Suprapubic skin (tissue), 4 donors: Measurements from ENCODE around the gene DMWD. TPM values are rescaled to one million over a fixed set of nuclear protein-coding genes. Genes with fewer than 3 reads are reported as not detected.

Experiments
- DNase-seq, 2 donors: peaks; one replicate each; pipeline ENCODE4 v3.0.0-alpha.2; 2019; ENCODE audit warnings: low spot score in 2 of 2
- H3K27ac ChIP-seq: fragments of 200-600 bp; sonication (generic); one replicate; pipeline ENCODE4 v1.5.1; 2019
- H3K27me3 ChIP-seq: fragments of 200-600 bp; sonication (generic); one replicate; pipeline ENCODE4 v1.5.1; 2019
- H3K36me3 ChIP-seq: fragments of 200-600 bp; sonication (generic); one replicate; pipeline ENCODE4 v1.5.1; 2019
- H3K4me1 ChIP-seq: fragments of 200-600 bp; sonication (generic); one replicate; pipeline ENCODE4 v1.5.1; 2019
- H3K4me3 ChIP-seq: fragments of 200-600 bp; sonication (generic); one replicate; pipeline ENCODE4 v1.5.1; 2019; ENCODE audit warnings: mild to moderate bottlenecking
- H3K9me3 ChIP-seq: fragments of 200-600 bp; sonication (generic); one replicate; pipeline ENCODE4 v1.5.1; 2019
- EP300 ChIP-seq: sonication (generic); formaldehyde crosslinking; IDR thresholded peaks from one replicate; pipeline ENCODE4 v1.6.1; 2017; ENCODE audit warnings: antibody characterized with exemption
- POLR2A ChIP-seq, 2 donors: fragments of 450-650 bp; IDR thresholded peaks; one replicate each; pipeline ENCODE4 v1.6.1; 2017; ENCODE audit warnings: antibody characterized with exemption in 2 of 2, mild to moderate bottlenecking in 2 of 2, moderate library complexity in 2 of 2
- POLR2AphosphoS5 ChIP-seq, 3 donors: sonication (generic); formaldehyde crosslinking; IDR thresholded peaks; one replicate each; pipeline ENCODE4 v1.6.1; 2017; ENCODE audit warnings: antibody characterized with exemption in 3 of 3
- WGBS: methylation state at CpG from one replicate; pipeline ENCODE4 v1.1.5; 2018; 5-methylcytosine and 5-hydroxymethylcytosine counted together
- total RNA-seq, 4 donors: library from RNA; depleted of rRNA; stranded (reverse); fragments of >200 nt; gene quantifications; one replicate each; pipeline ENCODE4 v1.1.0, GENCODE V29; 2016
- TF ChIP-seq, protein P1 (sequence below), 2 donors: fragments of 200-600 bp in 1 of 2; fragments of 450-650 bp in 1 of 2; sonication (generic) in 1 of 2; IDR thresholded peaks; one replicate each; pipeline ENCODE4 v1.5.1; 2016 to 2019; ENCODE audit warnings: antibody characterized with exemption in 2 of 2, mild to moderate bottlenecking in 1 of 2, moderate library complexity in 1 of 2

Gene DMWD
- total RNA-seq, 4 donors from 2014 or later, result 22.7 to 40.6 (median 32.0) TPM

DNA sequence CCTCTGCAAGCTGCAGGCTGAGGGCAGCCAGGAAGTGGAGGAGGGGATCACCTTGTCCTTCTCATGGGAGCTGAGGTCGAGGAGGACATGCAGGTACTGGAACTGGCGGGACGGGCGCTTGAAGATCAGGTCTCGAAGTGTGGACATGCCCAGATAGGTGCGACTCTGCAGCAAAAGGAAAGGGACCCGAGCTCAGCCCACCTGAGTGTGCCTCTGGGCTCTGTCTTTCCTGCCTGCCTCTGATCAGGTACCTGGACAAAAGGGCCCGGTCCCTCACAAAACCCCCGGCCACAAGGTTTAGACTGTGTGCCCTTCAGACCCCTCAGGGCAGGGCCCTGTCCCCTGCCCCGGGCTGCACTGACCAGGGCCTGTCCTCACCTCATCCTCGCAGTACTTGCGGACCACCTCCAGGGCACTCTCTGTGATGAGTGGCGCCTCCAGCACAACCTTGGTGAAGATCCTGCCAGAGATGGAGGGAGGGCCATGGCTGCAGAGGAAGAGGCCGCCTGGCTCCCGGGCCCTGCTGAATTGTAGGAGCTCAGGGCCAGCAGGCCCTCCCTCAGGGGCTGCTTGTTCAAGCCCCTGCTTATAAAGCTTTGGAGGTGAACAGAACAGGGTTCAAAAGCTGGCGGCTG lies 34.9 kb upstream of the DMWD start:
- Histone ChIP-seq H3K27me3 (no peaks in the 10 kb centered on the region), H3K4me1 (peaks cover 10% of the 10 kb centered on the region), H3K36me3 (peaks cover 98% of the 10 kb centered on the region), H3K4me3 (no peak overlapping the region), H3K9me3 (no peaks in the 10 kb centered on the region), H3K27ac (no peak overlapping the region)
- WGBS, result 91% methylated on average over 16 of the region's 16 CpGs
- DNase-seq, result no peak
- TF ChIP-seq EP300, result no peak
- TF ChIP-seq POLR2AphosphoS5 (IDR thresholded peaks at IDR 0.05), result no peak
- no peak for TF ChIP-seq POLR2A (IDR thresholded peaks at IDR 0.05)
- TF ChIP-seq, protein P1, sequence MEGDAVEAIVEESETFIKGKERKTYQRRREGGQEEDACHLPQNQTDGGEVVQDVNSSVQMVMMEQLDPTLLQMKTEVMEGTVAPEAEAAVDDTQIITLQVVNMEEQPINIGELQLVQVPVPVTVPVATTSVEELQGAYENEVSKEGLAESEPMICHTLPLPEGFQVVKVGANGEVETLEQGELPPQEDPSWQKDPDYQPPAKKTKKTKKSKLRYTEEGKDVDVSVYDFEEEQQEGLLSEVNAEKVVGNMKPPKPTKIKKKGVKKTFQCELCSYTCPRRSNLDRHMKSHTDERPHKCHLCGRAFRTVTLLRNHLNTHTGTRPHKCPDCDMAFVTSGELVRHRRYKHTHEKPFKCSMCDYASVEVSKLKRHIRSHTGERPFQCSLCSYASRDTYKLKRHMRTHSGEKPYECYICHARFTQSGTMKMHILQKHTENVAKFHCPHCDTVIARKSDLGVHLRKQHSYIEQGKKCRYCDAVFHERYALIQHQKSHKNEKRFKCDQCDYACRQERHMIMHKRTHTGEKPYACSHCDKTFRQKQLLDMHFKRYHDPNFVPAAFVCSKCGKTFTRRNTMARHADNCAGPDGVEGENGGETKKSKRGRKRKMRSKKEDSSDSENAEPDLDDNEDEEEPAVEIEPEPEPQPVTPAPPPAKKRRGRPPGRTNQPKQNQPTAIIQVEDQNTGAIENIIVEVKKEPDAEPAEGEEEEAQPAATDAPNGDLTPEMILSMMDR (IDR thresholded peaks at IDR 0.05), result no peak

DNA sequence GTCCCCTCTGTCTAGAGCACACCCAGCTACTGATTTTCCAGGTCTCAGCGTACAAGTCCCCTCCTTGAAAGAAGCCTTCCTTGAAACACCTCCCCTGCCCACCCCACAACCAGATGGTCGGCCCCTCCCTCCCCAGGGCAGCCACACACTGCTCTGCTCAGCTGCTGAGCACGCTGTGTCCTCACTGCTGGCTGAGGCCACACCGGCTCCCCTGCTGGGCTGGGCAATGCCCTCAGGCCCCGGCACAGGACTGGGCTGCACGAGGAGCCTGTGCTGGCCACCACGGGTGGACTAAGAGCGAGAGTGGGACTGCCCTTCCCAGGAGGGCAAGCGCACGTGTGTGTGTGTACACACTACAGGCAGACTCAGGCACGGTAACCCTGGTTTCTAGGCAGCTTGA lies 34.3 kb upstream of the DMWD start:
- peaks cover 10% of the 10 kb centered on the region for H3K4me1 ChIP-seq
- no peaks in the 10 kb centered on the region for H3K27me3 ChIP-seq
- WGBS, result 81% methylated on average over 8 of the region's 11 CpGs
- no peak for DNase-seq
- no peaks in the 10 kb centered on the region for H3K9me3 ChIP-seq
- peaks cover 96% of the 10 kb centered on the region for H3K36me3 ChIP-seq
- no peak overlapping the region for H3K27ac ChIP-seq
- TF ChIP-seq POLR2AphosphoS5 (IDR thresholded peaks at IDR 0.05), result no peak
- no peak for TF ChIP-seq POLR2A (IDR thresholded peaks at IDR 0.05)
- no peak for TF ChIP-seq EP300
- TF ChIP-seq, protein P1 (IDR thresholded peaks at IDR 0.05), result no peak
- no peak overlapping the region for H3K4me3 ChIP-seq

DNA sequence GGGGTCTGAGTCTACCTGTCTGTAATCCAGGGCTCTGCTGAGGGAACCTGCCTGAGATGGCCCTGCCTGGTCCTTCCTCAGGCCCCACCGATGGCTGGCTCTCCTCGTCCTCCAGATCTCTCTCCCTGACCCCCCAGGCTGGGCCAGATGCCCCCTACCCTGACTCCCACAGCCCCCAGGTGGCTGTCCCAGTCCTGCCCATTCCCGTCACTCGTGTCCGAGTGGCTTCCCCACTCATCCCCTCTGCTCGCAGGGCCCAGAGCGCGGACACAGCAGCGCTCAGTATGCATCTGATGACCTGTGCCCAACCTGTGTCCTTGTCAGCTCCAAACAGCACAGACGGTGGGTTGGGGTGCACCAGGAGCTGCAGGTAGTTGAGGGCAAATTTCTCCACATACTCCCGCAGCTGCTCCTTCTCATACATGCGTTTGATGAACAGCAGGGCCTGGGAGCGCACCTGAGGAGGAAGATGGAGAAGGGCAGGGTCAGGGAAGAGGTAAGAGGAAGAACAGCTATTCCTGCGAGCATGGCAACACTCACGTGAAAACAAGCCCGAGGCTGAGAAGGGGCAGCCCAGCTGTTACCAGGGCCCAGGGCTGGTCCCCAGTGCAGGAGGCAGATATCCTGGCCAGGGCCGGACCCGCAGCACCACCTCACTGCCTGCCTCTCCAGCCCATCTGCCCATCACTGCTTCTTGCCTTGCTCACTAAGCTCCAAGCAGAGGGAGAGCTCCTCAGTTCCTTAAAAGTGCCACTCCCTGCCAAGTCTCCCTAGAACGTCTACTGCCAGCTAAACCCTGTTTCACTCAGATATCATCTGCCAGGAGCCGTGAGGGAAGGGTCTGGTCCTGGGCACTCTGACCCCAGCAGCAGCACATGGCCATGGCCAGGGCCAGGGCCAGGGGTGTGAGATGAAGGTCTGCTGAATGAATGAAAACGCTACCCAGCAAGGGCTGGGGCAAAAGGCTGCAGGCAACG lies 33.6 kb upstream of the DMWD start:
- Histone ChIP-seq H3K27ac (no peak overlapping the region), H3K27me3 (no peaks in the 10 kb centered on the region), H3K4me1 (peaks cover 10% of the 10 kb centered on the region), H3K9me3 (no peaks in the 10 kb centered on the region), H3K36me3 (peaks cover 96% of the 10 kb centered on the region), H3K4me3 (no peak overlapping the region)
- 82% methylated on average over 20 of the region's 22 CpGs for WGBS
- no peak for DNase-seq
- no peak for TF ChIP-seq POLR2AphosphoS5 (IDR thresholded peaks at IDR 0.05)
- TF ChIP-seq, protein P1 (IDR thresholded peaks at IDR 0.05), result no peak
- TF ChIP-seq EP300, result no peak
- no peak for TF ChIP-seq POLR2A (IDR thresholded peaks at IDR 0.05)

DNA sequence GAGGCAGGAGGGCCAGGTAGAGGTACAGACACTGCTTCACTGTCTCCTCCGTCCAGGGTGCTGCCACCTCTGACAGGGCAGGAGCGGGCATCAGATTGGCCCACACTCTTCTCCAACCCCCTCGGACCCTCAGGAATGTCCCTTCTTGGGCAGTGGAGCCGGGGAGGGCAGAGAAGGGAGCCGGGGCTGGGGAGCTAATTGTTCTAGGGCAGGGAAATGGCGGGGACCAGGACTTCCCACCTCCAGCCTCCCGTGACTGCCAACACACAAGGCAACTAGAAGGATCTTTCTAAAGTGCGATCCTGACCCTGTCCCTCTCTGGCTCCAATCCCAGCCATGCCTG lies 32.6 kb upstream of the DMWD start:
- Histone ChIP-seq H3K4me3 (no peak overlapping the region), H3K27me3 (no peaks in the 10 kb centered on the region), H3K27ac (no peak overlapping the region), H3K36me3 (peaks cover 96% of the 10 kb centered on the region), H3K9me3 (no peaks in the 10 kb centered on the region), H3K4me1 (peaks cover 10% of the 10 kb centered on the region)
- no peak for DNase-seq
- 97% methylated on average over 6 of the region's 8 CpGs for WGBS
- TF ChIP-seq EP300 (no peak), POLR2A (IDR thresholded peaks at IDR 0.05) (no peak), POLR2AphosphoS5 (IDR thresholded peaks at IDR 0.05) (no peak)
- TF ChIP-seq, protein P1 (IDR thresholded peaks at IDR 0.05), result no peak
